SK-N-MC (cell line): ENCODE data around the gene KCNJ9.

Experiments
- EZH2 ChIP-seq: fragments of 200-600 bp; sonication (generic); IDR thresholded peaks from one replicate; pipeline ENCODE4 v1.6.1; 2017; ENCODE audit warnings: antibody characterized with exemption
- FOXP2 ChIP-seq: optimal IDR thresholded peaks from 2 replicates; pipeline ENCODE3; 2011; ENCODE audit warnings: mild to moderate bottlenecking, moderate library complexity; ENCODE audit not compliant: insufficient read depth; ENCODE audit errors: extremely low read length, control extremely low read depth
- POLR2AphosphoS5 ChIP-seq: IDR thresholded peaks from 2 replicates; pipeline ENCODE4 v1.6.1; 2012; ENCODE audit warnings: mild to moderate bottlenecking, low read depth, low read length, borderline replicate concordance

- TF ChIP-seq POLR2AphosphoS5, result no peak
- no peak for TF ChIP-seq EZH2
- no peak for TF ChIP-seq FOXP2
Observed at GRCh38 chr1:160125746-160126145, 44.4 kb downstream of the KCNJ9 start.
